Limb (tissue), 2 donors: Measurements from ENCODE around the gene GGA3.

ENCODE experiments used
- DNase-seq, 2 donors: peaks; one replicate each; pipeline ENCODE4 v3.0.0-alpha.2; 2016; ENCODE audit errors: extremely low spot score in 2 of 2

GGA3 gene

DNA sequence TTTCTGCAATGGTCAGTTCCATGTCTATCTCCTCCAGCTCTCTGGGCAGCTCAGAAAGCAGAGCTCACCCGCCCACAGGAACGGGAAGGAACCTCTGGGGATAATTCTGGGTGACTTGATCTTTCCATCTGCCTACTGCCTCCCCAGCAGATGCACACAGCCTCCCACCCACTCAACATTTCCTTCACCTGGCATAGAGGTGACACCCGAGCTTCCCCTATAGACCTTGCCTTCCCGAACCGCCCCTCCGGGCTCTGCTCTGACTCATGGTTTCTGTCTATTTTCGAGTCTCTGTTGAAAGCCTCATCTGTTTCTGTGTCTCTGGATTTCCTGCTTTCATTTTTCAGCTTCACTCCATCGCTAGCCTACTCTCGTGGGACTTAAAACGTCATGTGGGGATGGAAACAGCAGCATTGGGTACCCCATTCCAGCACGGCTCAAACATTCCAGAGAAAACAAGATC is 11.4 kb downstream of the GGA3 start:
- no peak for DNase-seq

GRCh38 chr17:75249564-75249963 is 11.8 kb downstream of the GGA3 start:
- DNase-seq: no peak

GRCh38 chr17:75246404-75246803 is 15.0 kb downstream of the GGA3 start:
- no peak for DNase-seq

DNA sequence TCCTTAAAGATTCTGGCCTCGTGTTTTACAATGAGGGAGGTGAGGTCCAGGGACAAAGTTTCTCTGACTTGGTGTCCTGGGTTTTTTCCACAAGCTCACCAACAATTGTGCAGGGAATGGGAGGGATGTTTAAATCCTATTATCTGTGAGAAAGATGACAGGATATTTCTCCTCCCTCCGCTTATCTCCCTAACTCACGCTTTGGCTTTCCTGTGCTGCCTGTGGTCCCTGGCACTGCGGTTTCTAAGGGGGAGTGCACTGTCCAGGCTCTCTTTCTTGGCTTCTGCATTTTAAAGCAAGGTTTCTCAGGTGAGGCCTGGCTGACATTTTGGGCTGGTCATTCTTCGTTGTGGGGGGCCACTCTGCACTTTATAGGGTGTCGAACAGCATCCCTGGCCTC is 16.4 kb downstream of the GGA3 start:
- no peak for DNase-seq

- DNase-seq: no peak
Observed at GRCh38 chr17:75244133-75244866, 17.1 kb downstream of the GGA3 start.

GRCh38 chr17:75242461-75243042 is 18.9 kb downstream of the GGA3 start:
- no peak for DNase-seq

DNA sequence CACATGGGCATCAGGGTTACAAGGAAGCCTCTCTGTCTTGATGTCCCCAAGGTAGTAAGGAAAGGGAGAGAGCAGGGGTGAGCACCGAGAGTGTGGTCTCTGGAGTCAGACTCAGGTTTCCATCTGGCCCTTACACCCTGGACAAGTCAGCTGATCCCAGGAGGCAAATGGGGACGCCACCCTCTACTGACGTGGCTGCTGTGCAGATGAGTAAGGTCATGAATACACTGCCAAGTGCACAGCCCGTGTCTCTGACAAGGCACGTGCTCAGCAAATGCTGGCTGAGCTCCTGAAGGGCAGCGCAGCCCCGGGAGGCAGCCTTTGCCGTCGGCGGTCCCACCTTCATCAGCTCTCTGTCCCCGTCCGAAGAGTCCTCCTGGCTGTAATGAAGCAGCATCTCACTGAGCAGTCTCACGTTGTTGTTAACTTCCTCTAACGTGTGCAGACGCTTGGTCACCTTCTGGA is 19.4 kb downstream of the GGA3 start:
- DNase-seq: no peak

GRCh38 chr17:75241502-75241901 is 19.9 kb downstream of the GGA3 start:
- no peak for DNase-seq

GRCh38 chr17:75241143-75241430 is 20.3 kb downstream of the GGA3 start:
- DNase-seq: no peak

DNA sequence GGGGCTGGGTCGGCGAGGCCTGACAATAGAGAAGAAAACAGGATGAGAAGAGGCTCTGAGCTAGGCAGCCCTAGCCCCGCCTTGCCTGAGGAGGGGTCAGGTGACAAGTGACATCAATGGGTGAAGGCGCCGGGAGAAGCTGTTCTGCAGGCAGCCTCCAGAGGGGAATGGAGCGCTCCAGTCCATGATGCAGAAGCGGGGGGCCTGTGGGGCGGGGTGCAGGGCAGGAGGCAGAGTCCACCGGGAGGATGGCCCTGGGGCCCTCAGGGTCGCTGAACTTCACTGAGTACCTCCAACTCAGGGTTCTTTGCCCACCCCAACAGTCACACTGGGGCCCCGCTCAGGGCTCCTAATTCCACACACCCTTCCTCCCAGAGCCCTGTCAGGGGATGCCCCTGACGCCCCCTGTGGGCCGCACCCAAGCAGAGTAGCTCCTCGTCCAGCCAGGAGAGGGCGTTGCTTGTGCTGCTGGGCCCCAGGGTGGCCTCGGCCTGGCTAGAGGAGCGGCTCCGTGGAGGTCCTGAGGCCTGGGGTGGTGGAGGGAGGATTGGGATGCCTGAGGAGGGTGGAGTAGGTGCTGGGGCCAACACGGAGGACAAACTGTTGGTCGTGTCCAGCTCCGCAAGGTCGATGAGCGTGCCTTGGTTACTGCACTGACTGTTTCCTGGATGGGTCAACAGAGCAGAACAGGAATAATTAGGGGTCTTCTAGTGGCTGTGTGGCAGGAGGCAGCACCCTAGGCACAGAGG is 20.8 kb downstream of the GGA3 start:
- peak in 1 of 2 donors; percentile 50 for DNase-seq

DNA sequence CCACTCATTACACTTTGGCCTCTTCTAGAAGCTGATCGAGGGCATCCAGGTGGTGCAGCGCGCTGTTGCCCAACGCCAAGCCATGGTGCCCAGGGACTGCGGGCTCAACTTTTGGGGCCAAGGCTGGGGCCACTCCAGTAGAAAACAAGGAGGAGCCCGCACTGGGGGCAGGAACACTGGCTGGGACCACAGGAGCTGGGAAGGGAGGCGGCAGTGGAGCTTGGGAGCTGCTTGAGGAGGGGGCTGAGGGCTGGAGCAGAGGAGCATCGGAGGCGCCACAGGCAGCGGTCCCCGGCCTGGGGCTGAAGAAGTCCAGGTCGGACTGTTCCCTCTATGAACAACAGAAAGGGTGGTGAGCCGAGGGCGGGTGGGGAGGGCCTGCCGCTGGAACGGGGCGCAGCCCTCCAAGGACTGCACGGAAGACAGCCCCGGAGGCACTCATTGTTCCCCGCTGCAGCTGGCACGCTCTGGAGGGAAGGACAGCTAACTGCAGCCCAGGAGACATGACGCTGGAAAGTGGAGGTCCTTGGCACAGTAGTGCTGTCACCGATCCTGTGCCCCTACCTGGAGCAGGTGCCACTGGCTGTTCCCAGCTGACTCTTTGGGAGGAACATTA is 21.5 kb downstream of the GGA3 start:
- no peak for DNase-seq

GRCh38 chr17:75239214-75239613 is 22.2 kb downstream of the GGA3 start:
- DNase-seq: no peak

GRCh38 chr17:75238684-75239191 is 22.7 kb downstream of the GGA3 start:
- DNase-seq: peak; percentile 15 to 64

DNA sequence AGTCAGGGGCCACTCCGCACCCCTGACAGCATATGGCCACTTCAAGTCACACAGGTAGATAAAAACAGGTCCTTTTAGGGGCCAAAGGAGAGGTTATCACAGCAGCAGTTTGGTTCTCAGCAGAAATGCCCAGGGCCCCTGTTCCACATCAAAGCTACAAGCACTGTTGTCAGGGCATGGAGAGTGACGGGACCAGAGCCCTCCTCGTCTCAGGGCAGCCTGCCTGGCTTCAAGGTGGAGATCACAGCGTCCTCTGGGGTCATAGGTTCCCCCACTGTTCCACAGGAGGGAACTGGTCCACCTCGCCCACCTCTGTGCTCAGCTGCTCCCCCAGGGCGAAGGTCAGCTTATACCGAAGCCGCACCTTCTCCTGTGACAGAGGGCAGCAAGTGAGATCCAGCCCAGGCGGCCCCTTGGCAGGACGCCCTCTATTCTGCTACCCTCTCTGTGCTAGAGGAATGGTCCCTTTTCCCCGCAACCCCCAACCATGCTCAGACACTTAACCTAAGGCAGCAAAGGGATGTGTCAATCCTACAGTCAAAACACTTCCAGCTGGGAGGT is 23.3 kb downstream of the GGA3 start:
- DNase-seq: no peak

DNA sequence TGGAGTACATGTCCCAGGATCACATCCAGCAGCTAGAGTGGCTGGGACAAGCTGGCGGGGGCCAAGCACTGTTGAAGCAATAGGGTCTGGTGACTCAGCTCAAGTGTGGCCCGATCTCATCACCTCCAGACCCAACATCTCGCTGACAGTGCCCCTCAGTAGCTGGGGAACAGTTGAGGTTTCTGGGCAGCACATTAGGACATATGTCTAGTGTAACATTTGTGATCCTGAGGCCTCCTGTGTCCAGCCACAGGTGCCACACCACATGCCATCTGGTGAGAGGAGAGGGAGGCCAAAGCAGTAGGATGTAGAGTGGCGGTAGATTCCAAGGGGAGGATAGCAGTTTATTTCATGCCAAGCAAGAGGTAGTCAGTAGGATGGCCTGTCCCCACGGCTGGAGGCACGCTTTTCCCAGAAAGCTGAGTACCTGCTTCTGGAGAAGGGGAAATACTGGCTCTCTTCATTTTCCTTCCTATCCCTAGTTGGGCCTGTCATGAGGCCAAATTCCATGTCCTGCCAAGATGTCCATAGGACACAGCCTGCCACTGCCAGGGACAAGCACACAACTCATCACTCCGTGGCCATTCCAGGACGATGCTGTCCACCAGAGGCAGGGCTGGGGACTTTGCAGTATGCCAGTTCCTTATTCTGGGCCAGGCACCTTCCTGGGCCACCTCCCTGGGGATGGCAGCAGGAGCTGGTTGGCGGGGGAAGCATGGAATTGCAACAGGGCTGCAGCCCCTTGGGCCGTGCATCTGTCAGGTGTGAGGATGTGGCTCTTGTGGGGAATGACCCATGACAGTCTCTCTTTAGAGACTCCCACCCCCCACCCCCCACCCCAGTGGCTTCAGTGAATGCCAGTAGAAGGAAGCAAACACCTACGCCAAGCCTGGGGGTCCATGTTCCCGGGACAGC is 24.0 kb downstream of the GGA3 start:
- no peak for DNase-seq

DNA sequence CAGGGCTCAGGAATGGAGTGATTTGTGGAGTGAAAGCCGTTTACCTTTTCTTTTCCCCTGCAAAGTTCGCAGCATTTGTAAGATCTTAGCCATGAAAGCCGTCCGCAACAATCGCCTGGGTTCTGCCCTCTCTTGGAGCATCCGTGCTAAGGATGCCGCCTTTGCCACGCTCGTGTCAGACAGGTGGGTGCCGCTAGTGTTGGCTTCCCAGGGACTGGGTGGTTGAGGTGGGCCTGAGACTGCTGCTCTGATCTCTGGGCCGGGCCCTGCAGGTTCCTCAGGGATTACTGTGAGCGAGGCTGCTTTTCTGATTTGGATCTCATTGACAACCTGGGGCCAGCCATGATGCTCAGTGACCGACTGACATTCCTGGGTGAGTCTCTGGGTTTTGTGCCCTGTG is 28.6 kb downstream of the GGA3 start:
- DNase-seq: no peak

DNA sequence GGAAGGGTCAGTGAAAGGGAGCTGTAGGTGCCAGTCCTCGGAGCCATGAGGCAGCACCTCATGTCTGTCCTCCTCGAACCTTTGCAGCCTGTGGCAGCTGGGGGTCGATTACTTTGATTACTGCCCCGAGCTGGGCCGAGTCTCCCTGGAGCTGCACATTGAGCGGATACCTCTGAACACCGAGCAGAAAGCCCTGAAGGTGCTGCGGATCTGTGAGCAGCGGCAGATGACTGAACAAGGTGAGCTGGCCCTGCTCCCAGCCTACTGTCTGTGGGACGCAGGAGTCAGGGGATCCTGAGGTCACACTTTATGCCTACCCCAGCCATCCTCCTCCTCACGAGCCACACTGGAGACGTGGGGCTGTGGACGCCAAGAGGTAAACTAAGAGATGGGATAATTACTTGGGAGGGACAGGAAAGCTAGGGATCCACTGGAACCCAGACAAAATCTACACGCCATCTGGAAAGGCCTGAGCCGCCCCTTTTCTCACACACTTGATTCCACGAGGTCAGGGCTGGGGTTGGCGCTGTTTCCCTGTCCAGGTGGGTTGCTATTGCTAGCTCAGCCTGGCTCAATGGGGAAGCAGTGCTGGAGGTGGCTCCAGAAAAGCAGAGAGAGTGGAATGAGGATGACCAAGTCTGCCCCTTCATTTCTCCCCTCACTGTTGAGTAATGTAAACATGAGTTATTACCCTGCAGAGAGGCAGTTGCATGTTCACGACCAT is 29.5 kb downstream of the GGA3 start:
- DNase-seq: no peak

DNA sequence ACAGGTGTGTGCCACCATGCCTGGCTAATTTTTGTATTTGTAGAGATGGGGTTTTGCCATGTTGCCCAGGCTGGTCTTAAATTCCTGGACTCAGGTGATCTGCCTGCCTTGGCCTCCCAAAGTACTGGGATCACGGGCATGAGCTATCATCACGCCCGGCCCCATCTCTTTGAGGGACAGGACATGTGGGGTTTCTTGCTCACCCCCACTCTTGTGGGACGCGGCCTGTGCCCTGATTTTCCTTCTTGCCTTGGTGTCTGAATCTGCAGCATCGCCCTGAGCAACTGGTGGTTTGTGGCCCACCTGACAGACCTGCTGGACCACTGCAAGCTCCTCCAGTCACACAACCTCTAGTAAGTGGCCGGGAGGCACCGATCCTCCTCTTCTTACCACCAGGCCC is 30.3 kb downstream of the GGA3 start:
- DNase-seq: no peak

DNA sequence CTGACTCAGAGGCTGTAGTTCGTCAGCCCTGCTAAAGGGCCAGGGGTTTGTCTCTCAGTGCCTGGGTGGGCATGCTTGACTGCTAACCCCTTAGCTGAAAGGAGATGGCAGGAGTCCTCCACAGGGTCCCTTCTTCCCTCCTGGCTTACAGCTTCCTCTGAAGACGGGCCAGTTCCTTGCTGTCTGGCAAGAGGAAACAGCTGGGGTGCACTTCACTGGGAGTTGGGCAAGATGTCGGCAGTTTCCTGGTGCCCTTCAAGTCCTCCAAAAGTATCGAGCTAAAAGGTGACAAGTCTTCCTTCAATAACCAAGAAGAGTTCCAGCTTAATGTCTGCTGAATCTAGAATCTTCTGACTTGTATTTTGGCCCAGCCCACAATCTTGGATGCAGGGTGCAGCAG is 32.6 kb downstream of the GGA3 start:
- no peak for DNase-seq

DNA sequence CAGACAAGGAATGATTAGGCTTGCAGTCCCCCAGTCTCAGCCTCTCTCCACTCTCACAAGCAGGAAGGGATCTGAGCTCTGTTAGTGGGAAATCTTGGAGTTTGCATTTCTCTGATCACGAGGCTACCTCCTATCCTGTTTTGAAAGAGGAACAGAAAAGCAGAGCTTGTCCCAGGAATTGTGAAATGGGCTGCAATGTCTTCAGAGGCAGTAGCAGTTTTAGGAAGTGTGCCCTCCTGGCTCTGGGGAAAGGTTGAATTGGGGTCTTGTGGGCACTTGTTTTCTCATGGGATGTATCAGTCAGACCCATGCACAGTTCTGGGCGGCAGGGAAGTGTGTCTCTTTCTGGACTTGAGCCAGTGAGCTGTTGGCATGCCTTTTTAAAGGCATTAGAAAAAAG is 33.1 kb downstream of the GGA3 start:
- DNase-seq: no peak
